Stimulated activated effector memory CD8-positive, alpha-beta T cell treated with anti-CD3 and anti-CD28 coated beads, Interleukin-12 subunit alpha, Interleukin-12 subunit beta, amount 100 ng/mL, for 72 hours (primary cell): ENCODE data around the gene OR2F2.

ENCODE experiments used
- ATAC-seq: fragments of 150-1000 bp; cut with Tn5 transposase; 2 replicates; pipeline ENCODE4 v1.10.0; 2021
- DNase-seq, 2 donors: peaks; one replicate each; pipeline ENCODE4 v3.0.0; 2021 to 2022; ENCODE audit warnings: low spot score in 2 of 2
- H3K27ac Mint-ChIP-seq: one replicate; pipeline ENCODE4 v1.8.0; 2022; ENCODE audit warnings: mild to moderate bottlenecking, mixed read lengths
- H3K36me3 Mint-ChIP-seq: one replicate; pipeline ENCODE4 v1.8.0; 2022; ENCODE audit warnings: mild to moderate bottlenecking, mixed read lengths
- H3K4me1 Mint-ChIP-seq: one replicate; pipeline ENCODE4 v1.8.0; 2022; ENCODE audit warnings: mixed read lengths
- H3K4me3 Mint-ChIP-seq: one replicate; pipeline ENCODE4 v1.8.0; 2022; ENCODE audit warnings: mild to moderate bottlenecking, mixed read lengths
- H3K9me3 Mint-ChIP-seq: one replicate; pipeline ENCODE4 v1.8.0; 2022; ENCODE audit warnings: mixed read lengths

The OR2F2 gene

GRCh38 chr7:143983960-143984359, 48.9 kb downstream of the OR2F2 start:
- DNase-seq (no peak), ATAC-seq (no peak)
- H3K9me3 Mint-ChIP-seq: no peaks in the 10 kb centered on the region
- H3K4me3 Mint-ChIP-seq: no peak overlapping the region
- no peak overlapping the region for H3K27ac Mint-ChIP-seq
- no peaks in the 10 kb centered on the region for H3K36me3 Mint-ChIP-seq
- H3K4me1 Mint-ChIP-seq: peaks cover 7% of the 10 kb centered on the region
